ENCODE data around the gene VPS39.

GRCh38 chr15:42133356-42133755, 74.7 kb downstream of the VPS39 start:
- TF ChIP-seq CTCF (IDR thresholded peaks at IDR 0.05) = no peak
- TF ChIP-seq POLR2A (IDR thresholded peaks at IDR 0.05) = no peak
